ENCODE measurements around the gene PIBF1.

PIBF1 gene, protein sequence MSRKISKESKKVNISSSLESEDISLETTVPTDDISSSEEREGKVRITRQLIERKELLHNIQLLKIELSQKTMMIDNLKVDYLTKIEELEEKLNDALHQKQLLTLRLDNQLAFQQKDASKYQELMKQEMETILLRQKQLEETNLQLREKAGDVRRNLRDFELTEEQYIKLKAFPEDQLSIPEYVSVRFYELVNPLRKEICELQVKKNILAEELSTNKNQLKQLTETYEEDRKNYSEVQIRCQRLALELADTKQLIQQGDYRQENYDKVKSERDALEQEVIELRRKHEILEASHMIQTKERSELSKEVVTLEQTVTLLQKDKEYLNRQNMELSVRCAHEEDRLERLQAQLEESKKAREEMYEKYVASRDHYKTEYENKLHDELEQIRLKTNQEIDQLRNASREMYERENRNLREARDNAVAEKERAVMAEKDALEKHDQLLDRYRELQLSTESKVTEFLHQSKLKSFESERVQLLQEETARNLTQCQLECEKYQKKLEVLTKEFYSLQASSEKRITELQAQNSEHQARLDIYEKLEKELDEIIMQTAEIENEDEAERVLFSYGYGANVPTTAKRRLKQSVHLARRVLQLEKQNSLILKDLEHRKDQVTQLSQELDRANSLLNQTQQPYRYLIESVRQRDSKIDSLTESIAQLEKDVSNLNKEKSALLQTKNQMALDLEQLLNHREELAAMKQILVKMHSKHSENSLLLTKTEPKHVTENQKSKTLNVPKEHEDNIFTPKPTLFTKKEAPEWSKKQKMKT

DNA sequence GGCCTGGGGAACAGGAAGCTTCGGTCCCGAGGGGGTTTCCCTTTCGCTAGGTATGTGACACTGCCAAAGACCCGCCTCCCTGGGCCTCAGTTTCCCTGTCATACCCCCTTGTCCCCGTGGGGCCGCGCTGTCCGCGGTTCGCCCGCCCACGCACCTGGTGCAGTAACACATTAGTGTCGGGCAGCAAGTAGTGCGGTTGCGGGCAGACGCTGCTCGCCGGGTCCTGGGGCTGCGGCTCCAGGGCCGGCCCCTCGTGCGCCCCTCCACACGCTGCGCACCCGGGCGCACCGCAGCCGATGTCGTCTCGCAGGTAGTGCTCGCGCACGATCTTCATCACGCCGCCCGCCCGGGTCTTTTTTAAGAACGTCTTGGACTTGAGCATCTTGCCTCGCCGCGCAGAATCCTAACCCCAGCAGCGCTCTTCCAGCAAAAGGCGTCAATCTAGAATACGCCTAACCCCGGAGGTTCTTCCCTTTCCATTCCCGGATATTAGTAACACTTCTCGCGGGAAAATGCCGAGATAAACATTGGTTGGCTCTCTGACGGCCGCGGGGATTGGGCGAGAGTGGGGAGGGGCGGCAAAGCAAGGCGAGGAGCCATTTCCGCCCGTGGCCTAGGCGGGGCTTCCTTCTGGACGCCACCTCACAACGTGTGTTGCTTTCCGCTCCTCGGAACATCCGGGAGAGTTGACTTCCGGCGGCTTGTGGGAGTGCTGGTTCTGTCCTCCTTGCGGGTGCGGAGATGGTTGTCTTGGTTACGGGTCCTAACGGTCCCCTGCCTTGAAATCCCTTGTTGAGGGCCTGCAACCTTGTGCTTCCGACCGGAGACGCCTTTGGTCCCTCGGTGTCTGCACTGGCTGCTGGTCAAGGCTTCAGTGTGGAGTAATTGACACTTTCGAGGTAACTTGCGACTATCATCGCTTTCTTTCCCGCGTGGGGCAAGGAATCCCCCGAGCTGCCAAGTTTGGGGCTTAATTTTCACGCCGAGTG lies at the start of gene PIBF1, which contains the start of gene DIS3:
Gene PIBF1 (plus strand): TSS at position 683 of the 989 bp plus-strand sequence. CDS start 1,337 bp downstream, outside the sequence.
Gene DIS3 (minus strand): TSS at position 450 of the 989 bp plus-strand sequence. CDS start 68 bp downstream, at position 382.
- TF ChIP-seq, protein P1, sequence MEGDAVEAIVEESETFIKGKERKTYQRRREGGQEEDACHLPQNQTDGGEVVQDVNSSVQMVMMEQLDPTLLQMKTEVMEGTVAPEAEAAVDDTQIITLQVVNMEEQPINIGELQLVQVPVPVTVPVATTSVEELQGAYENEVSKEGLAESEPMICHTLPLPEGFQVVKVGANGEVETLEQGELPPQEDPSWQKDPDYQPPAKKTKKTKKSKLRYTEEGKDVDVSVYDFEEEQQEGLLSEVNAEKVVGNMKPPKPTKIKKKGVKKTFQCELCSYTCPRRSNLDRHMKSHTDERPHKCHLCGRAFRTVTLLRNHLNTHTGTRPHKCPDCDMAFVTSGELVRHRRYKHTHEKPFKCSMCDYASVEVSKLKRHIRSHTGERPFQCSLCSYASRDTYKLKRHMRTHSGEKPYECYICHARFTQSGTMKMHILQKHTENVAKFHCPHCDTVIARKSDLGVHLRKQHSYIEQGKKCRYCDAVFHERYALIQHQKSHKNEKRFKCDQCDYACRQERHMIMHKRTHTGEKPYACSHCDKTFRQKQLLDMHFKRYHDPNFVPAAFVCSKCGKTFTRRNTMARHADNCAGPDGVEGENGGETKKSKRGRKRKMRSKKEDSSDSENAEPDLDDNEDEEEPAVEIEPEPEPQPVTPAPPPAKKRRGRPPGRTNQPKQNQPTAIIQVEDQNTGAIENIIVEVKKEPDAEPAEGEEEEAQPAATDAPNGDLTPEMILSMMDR (IDR thresholded peaks at IDR 0.05; ENCODE audit: low read depth, low read length), result no peak
- H3K4me3 ChIP-seq (ENCODE audit: low read depth, low read length), result peak within 1 kb of the TSS; percentile 96

DNA sequence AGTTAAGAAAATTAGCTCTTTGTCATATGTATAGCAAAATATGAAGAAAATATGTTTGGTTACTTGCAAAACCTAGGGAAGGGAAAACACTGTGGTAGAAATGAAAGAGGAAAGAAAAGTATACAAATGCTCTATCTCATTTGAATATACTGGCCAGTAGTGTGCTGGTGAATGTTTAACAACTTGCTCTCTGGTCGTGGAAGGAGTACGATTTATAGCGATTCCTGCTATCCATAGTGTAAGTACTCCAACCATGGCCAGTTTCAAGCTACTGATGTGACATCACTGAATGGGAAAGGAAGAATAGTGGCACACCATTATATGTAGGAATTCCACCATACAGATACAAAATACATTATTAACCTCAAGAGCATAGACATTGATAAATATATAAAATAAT lies 44.9 kb upstream of the PIBF1 start:
- TF ChIP-seq, protein P1 (IDR thresholded peaks at IDR 0.05; ENCODE audit: low read depth, low read length), result no peak
- H3K4me3 ChIP-seq (ENCODE audit: low read depth, low read length), result no peak overlapping the region

DNA sequence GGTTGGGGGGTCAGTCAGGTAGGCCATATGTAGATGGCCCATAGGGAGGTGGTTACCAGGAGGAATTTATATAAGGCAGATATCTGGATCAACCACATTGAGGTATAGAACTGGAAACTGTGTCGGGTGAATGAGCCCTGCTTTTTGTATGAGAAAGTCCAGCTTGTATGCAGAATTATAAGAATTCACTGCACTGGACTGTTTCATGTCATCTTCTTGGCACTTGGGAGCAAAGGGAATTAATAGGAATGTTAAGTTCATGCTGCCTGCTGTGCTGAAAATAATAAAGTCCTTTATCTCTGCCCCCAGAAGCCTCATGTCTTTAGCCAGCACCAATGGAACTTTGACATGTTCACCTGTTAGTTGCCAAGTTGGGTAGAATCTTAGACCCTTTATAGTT lies 41.9 kb upstream of the PIBF1 start:
- no peak overlapping the region for H3K4me3 ChIP-seq (ENCODE audit: low read depth, low read length)
- TF ChIP-seq, protein P1 (IDR thresholded peaks at IDR 0.05; ENCODE audit: low read depth, low read length), result no peak

DNA sequence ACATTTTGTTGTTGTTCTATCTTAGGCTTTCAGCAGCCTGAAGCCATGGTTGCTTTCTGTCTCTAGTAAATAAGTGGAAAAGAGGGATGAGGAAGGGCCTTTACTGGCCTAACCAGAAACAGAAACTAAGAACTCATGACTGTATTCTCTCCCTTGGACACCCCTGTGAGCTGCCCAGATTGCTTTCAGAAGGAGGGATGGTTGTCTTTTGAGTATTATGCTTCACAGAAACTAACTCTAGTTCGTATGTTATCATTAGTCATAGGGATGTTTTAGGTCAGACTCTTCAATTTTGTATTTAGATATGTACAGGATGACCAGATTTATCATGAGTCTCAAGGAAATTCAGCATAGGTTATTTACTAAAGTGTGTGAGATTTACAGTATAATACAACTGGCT lies 36.7 kb upstream of the PIBF1 start:
- H3K4me3 ChIP-seq (ENCODE audit: low read depth, low read length), result no peak overlapping the region
- TF ChIP-seq, protein P1 (IDR thresholded peaks at IDR 0.05; ENCODE audit: low read depth, low read length), result no peak

DNA sequence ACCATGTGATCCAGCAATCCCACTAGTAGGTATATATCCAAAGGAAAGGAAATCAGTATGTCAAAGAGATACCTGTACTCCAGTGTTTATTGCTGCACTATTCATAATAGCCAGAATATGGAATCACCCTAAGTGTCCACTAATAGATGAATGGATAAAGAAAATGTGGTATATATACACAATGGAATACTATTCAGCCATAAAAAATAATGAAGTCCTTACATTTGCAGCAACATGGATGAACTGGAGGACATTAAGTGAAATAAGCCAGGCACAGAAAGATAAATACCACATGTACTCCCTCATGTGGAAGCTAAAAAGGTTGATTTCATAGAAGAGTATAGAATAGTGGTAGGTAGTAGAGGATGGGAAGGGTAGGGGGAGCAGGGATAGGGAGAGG lies 30.7 kb upstream of the PIBF1 start:
- H3K4me3 ChIP-seq (ENCODE audit: low read depth, low read length), result no peak overlapping the region
- TF ChIP-seq, protein P1 (IDR thresholded peaks at IDR 0.05; ENCODE audit: low read depth, low read length), result no peak

DNA sequence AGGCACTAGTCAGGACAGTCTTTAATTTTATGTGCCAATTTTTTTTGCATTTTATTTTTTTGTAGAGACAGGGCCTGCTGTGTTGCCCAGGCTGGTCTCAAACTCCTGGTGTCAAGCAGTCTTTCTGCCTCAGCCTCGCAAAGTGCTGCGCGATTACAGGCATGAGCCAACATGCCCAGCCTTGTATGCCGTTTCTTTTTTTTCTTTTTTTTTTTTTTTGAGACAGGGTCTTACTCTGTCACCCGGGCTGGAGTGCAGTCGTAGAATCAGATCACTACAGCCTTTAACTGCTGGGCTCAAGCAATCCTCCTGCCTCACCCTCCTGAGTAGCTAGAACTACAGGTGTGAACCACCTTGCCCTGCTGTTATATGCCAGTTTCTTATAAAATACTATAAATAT lies 27.8 kb upstream of the PIBF1 start:
- TF ChIP-seq, protein P1 (IDR thresholded peaks at IDR 0.05; ENCODE audit: low read depth, low read length), result no peak
- H3K4me3 ChIP-seq (ENCODE audit: low read depth, low read length), result no peak overlapping the region
